Measurements from ENCODE around the gene DOCK11. TPM values are rescaled to one million over a fixed set of nuclear protein-coding genes. Genes with fewer than 3 reads are reported as not detected.

DOCK11 gene
- polyA plus RNA-seq, 1 of the 3 experiments (the other 2 are of a cell fraction): 34.8 TPM

GRCh38 chrX:118508635-118509034, 13.0 kb downstream of the DOCK11 start:
- Histone ChIP-seq H3K36me3 (replicated peaks in 1 of 2; ENCODE audit: control insufficient read depth in 1 of 2, insufficient read depth in 2 of 2, low read length in 1 of 2) (no peaks in the 10 kb centered on the region), H3K4me1 (ENCODE audit: control insufficient read depth in 1 of 2, insufficient read depth in 2 of 2, low read depth in 1 of 2, low read length in 1 of 2) (no peaks in the 10 kb centered on the region), H4K20me1 (ENCODE audit: insufficient read depth) (0 out of 2 replicates have a peak, but pooled peaks cover 4% of the 10 kb centered on the region), H3K4me3 (ENCODE audit: low read depth in 2 of 2, low read length in 1 of 2) (no peak overlapping the region), H3K27me3 (ENCODE audit: insufficient read depth) (no peaks in the 10 kb centered on the region; the same call in 1 of the 2 replicates), H3K9me2 (no peaks in the 10 kb centered on the region), H2AFZ (ENCODE audit: low read depth) (no peak overlapping the region), H3K4me2 (no peak overlapping the region), H3K9me3 (no peaks in the 10 kb centered on the region), H3F3A (replicated peaks; ENCODE audit: insufficient read depth) (no peaks in the 10 kb centered on the region), H3K79me2 (ENCODE audit: insufficient read depth) (peaks cover 9% of the 10 kb centered on the region; the same call in 1 of the 2 replicates), H3K9ac (no peak overlapping the region), H3K27ac (ENCODE audit: low read depth in 2 of 2, low read length in 1 of 2) (no peak overlapping the region)
- 43% methylated on average over 6 of the region's 6 CpGs for WGBS (ENCODE audit: low lambda C conversion rate)
- ChIA-PET CTCF (no interaction called here), POLR2A (no interaction called here)
- no peak for DNase-seq
- TF ChIP-seq USF1 (IDR thresholded peaks at IDR 0.05; ENCODE audit: borderline replicate concordance, low read depth): no peak
- TF ChIP-seq GABPA (IDR thresholded peaks at IDR 0.05; ENCODE audit: low read depth): no peak
- no peak for TF ChIP-seq RCOR1 (IDR thresholded peaks at IDR 0.05; ENCODE audit: low read length)
- TF ChIP-seq RXRA (IDR thresholded peaks at IDR 0.05; ENCODE audit: borderline replicate concordance, low read depth): no peak
- TF ChIP-seq YY1 (IDR thresholded peaks at IDR 0.05; ENCODE audit: low read depth): no peak
- no peak for TF ChIP-seq TAF1 (IDR thresholded peaks at IDR 0.05; ENCODE audit: borderline replicate concordance, low read depth, low read length)
- no peak for TF ChIP-seq MAX (IDR thresholded peaks at IDR 0.05; ENCODE audit: low read depth)
- TF ChIP-seq REST (IDR thresholded peaks at IDR 0.05; ENCODE audit: low read depth, low read length): no peak
- no peak for TF ChIP-seq ZBTB33 (IDR thresholded peaks at IDR 0.05; ENCODE audit: borderline replicate concordance, low read depth)
- no peak for TF ChIP-seq POLR2AphosphoS5 (IDR thresholded peaks at IDR 0.05; ENCODE audit: low read depth, low read length)
- TF ChIP-seq CHD2 (IDR thresholded peaks at IDR 0.05; ENCODE audit: low read length, partially characterized antibody): no peak
- no peak for TF ChIP-seq FOSL2 (IDR thresholded peaks at IDR 0.05; ENCODE audit: borderline replicate concordance, low read depth)
- TF ChIP-seq PBX3 (IDR thresholded peaks at IDR 0.05): no peak
- no peak for TF ChIP-seq CTCF (IDR thresholded peaks at IDR 0.05)
